ENCODE measurements around the gene TACC2. TPM values are rescaled to one million over a fixed set of nuclear protein-coding genes. Genes with fewer than 3 reads are reported as not detected.
"Not testable (repeated sequence)": the region's sequence is repeated elsewhere in the genome, so short reads cannot be mapped to it uniquely, and the experiment has no call there.

The TACC2 gene
- total RNA-seq, 3 donors from 2014 or later = 26.1 to 30.5 (median 28.5) TPM

- Histone ChIP-seq H3K4me1 (no peaks in the 10 kb centered on the region), H3K27ac (no peak overlapping the region), H3K9me3 (no peaks in the 10 kb centered on the region), H3K27me3 (no peaks in the 10 kb centered on the region), H3K4me3 (no peak overlapping the region), H3K36me3 (no peaks in the 10 kb centered on the region)
- DNase-seq (ENCODE audit: low spot score in 2 of 2) = no peak
- TF ChIP-seq CTCF (IDR thresholded peaks at IDR 0.05) = no peak
- no peak for TF ChIP-seq POLR2A (IDR thresholded peaks at IDR 0.05)
- no peak for TF ChIP-seq POLR2AphosphoS5 (IDR thresholded peaks at IDR 0.05)
- intact Hi-C loops (cut with DNase I; ENCODE audit: low total_unique reads) = no loop called here
Observed at GRCh38 chr10:122010405-122011050, 21.6 kb downstream of the TACC2 start.

- Histone ChIP-seq H3K27ac (no peak overlapping the region), H3K4me1 (no peaks in the 10 kb centered on the region), H3K4me3 (no peak overlapping the region), H3K36me3 (no peaks in the 10 kb centered on the region), H3K9me3 (no peaks in the 10 kb centered on the region), H3K27me3 (no peaks in the 10 kb centered on the region)
- intact Hi-C loops (cut with DNase I; ENCODE audit: low total_unique reads) = no loop called here
- TF ChIP-seq POLR2AphosphoS5 (IDR thresholded peaks at IDR 0.05) = no peak
- TF ChIP-seq POLR2A (IDR thresholded peaks at IDR 0.05) = no peak
- TF ChIP-seq CTCF (IDR thresholded peaks at IDR 0.05) = no peak
- DNase-seq (ENCODE audit: low spot score in 2 of 2) = no peak
Observed at GRCh38 chr10:122012731-122013130, 23.8 kb downstream of the TACC2 start.

GRCh38 chr10:122013311-122013780, 24.4 kb downstream of the TACC2 start:
- Histone ChIP-seq H3K27ac (no peak overlapping the region), H3K27me3 (no peaks in the 10 kb centered on the region), H3K4me3 (no peak overlapping the region), H3K4me1 (no peaks in the 10 kb centered on the region), H3K9me3 (no peaks in the 10 kb centered on the region), H3K36me3 (no peaks in the 10 kb centered on the region)
- DNase-seq (ENCODE audit: low spot score in 2 of 2) = no peak
- intact Hi-C loops (cut with DNase I; ENCODE audit: low total_unique reads) = no loop called here
- no peak for TF ChIP-seq CTCF (IDR thresholded peaks at IDR 0.05)
- TF ChIP-seq POLR2AphosphoS5 (IDR thresholded peaks at IDR 0.05) = no peak
- TF ChIP-seq POLR2A (IDR thresholded peaks at IDR 0.05) = no peak

GRCh38 chr10:122014652-122015248, 25.8 kb downstream of the TACC2 start:
- Histone ChIP-seq H3K27ac (no peak overlapping the region), H3K27me3 (no peaks in the 10 kb centered on the region), H3K9me3 (no peaks in the 10 kb centered on the region), H3K4me3 (no peak overlapping the region), H3K4me1 (peaks cover 0 to 3% of the 10 kb centered on the region in 2 donors), H3K36me3 (no peaks in the 10 kb centered on the region)
- TF ChIP-seq POLR2A (IDR thresholded peaks at IDR 0.05) = no peak
- intact Hi-C loops (cut with DNase I; ENCODE audit: low total_unique reads) = no loop called here
- no peak for DNase-seq (ENCODE audit: low spot score in 2 of 2)

- H3K36me3 ChIP-seq; DNase-seq (ENCODE audit: low spot score in 2 of 2); H3K27me3 ChIP-seq; intact Hi-C loops (cut with DNase I; ENCODE audit: low total_unique reads); H3K4me1 ChIP-seq; H3K27ac ChIP-seq; H3K4me3 ChIP-seq; H3K9me3 ChIP-seq: not testable (repeated sequence)
Observed at GRCh38 chr10:122017926-122018325, 29.0 kb downstream of the TACC2 start.

- Histone ChIP-seq H3K9me3 (no peaks in the 10 kb centered on the region), H3K4me3 (no peak overlapping the region)
Observed at GRCh38 chr10:122018491-122018890, 29.5 kb downstream of the TACC2 start.

More at GRCh38 chr10:122018491-122018890, 29.5 kb downstream of the TACC2 start:
- no peaks in the 10 kb centered on the region for H3K36me3 ChIP-seq
- peak overlapping the region; percentile 80 to 84 for H3K27ac ChIP-seq
- no peaks in the 10 kb centered on the region for H3K27me3 ChIP-seq
- no peak for DNase-seq (ENCODE audit: low spot score in 2 of 2)
- intact Hi-C loops (cut with DNase I; ENCODE audit: low total_unique reads) = no loop called here
- TF ChIP-seq CTCF (IDR thresholded peaks at IDR 0.05) (no peak), POLR2AphosphoS5 (IDR thresholded peaks at IDR 0.05) (no peak), POLR2A (IDR thresholded peaks at IDR 0.05) (no peak)
- H3K4me1 ChIP-seq = peaks cover 0 to 3% of the 10 kb centered on the region in 2 donors
